Immature natural killer cell (primary cell): ENCODE data around the gene PAIP2. TPM values are rescaled to one million over a fixed set of nuclear protein-coding genes. Genes with fewer than 3 reads are reported as not detected.
A peak's percentile ranks its signal among the peaks of the same experiment; 100 is the strongest.
"Not testable (repeated sequence)": the region's sequence is repeated elsewhere in the genome, so short reads cannot be mapped to it uniquely, and the experiment has no call there.

Experiments used
- DNase-seq, 3 donors: peaks; one replicate each; pipeline ENCODE4 v3.0.0; 2022; ENCODE audit warnings: mixed read lengths in 1 of 3
- H3K27ac Mint-ChIP-seq, 6 donors: one replicate each; pipeline ENCODE4 v1.8.0; 2020; ENCODE audit warnings: mixed read lengths in 6 of 6, mild to moderate bottlenecking in 5 of 6, inconsistent platforms in 4 of 6, moderate library complexity in 3 of 6
- H3K27me3 Mint-ChIP-seq, 3 donors: one replicate each; pipeline ENCODE4 v1.8.0; 2020 to 2021; ENCODE audit warnings: low read depth in 3 of 3, mild to moderate bottlenecking in 3 of 3, mixed read lengths in 3 of 3, moderate library complexity in 3 of 3, inconsistent platforms in 1 of 3
- H3K36me3 Mint-ChIP-seq, 3 donors: one replicate each; pipeline ENCODE4 v1.8.0; 2020; ENCODE audit warnings: mixed read lengths in 3 of 3, inconsistent platforms in 2 of 3, mild to moderate bottlenecking in 2 of 3
- H3K4me1 Mint-ChIP-seq, 2 donors: one replicate each; pipeline ENCODE4 v1.8.0; 2020; ENCODE audit warnings: inconsistent platforms in 2 of 2, mild to moderate bottlenecking in 2 of 2, mixed read lengths in 2 of 2, moderate library complexity in 1 of 2
- H3K4me3 Mint-ChIP-seq, 5 donors: one replicate each; pipeline ENCODE4 v1.8.0; 2020; ENCODE audit warnings: mild to moderate bottlenecking in 5 of 5, mixed read lengths in 5 of 5, inconsistent platforms in 3 of 5, moderate library complexity in 3 of 5
- H3K9me3 Mint-ChIP-seq, 6 donors: one replicate each; pipeline ENCODE4 v1.8.0; 2020; ENCODE audit warnings: mild to moderate bottlenecking in 6 of 6, mixed read lengths in 6 of 6, inconsistent platforms in 4 of 6, moderate library complexity in 3 of 6
- polyA plus RNA-seq, 3 donors: library from polyadenylated mRNA; unstranded; fragments of 300-500 nt; fragmentation: Illumina TruSeq; gene quantifications; one replicate each; pipeline ENCODE4 v1.2.3, GENCODE V29; 2021

PAIP2 gene
- polyA plus RNA-seq, 3 donors from 2014 or later = 340 to 565 (median 409) TPM

- Mint-ChIP-seq H3K27ac (peak overlapping the region; percentile 97 to 99 (median 98)), H3K27me3 (peaks cover 4 to 9% (median 8%) of the 10 kb centered on the region in 3 donors), H3K9me3 (no peaks in the 10 kb centered on the region), H3K36me3 (peaks cover 0 to 6% (median 0%) of the 10 kb centered on the region in 3 donors), H3K4me3 (peak overlapping the region; percentile 92 to 97 (median 96)), H3K4me1 (peaks cover 23 to 29% of the 10 kb centered on the region in 2 donors)
- no peak for DNase-seq
These were observed 62.8 kb downstream of the PAIP2 start for GRCh38 chr5:139404484-139404840.

GRCh38 chr5:139406963-139407362 is 65.3 kb downstream of the PAIP2 start:
- peaks cover 0 to 10% (median 0%) of the 10 kb centered on the region in 3 donors for H3K36me3 Mint-ChIP-seq
- H3K27me3 Mint-ChIP-seq = peaks cover 4 to 9% (median 8%) of the 10 kb centered on the region in 3 donors
- H3K4me1 Mint-ChIP-seq = peaks cover 22 to 25% of the 10 kb centered on the region in 2 donors
- H3K9me3 Mint-ChIP-seq = no peaks in the 10 kb centered on the region
- DNase-seq = no peak
- no peak overlapping the region for H3K4me3 Mint-ChIP-seq
- no peak overlapping the region for H3K27ac Mint-ChIP-seq

- Mint-ChIP-seq H3K9me3 (no peaks in the 10 kb centered on the region), H3K4me3 (no peak overlapping the region), H3K4me1 (peaks cover 21 to 23% of the 10 kb centered on the region in 2 donors), H3K36me3 (peaks cover 0 to 10% (median 0%) of the 10 kb centered on the region in 3 donors), H3K27me3 (peaks cover 4 to 8% (median 6%) of the 10 kb centered on the region in 3 donors), H3K27ac (peak overlapping the region in 1 of 6 donors; percentile 14)
- no peak for DNase-seq
These were observed 65.9 kb downstream of the PAIP2 start for GRCh38 chr5:139407517-139407916.

- no peaks in the 10 kb centered on the region for H3K9me3 Mint-ChIP-seq
- H3K27ac Mint-ChIP-seq = peak overlapping the region in 2 of 6 donors; percentile 14 to 38
- H3K27me3 Mint-ChIP-seq = peaks cover 4 to 8% (median 6%) of the 10 kb centered on the region in 3 donors
- H3K4me1 Mint-ChIP-seq = peaks cover 15 to 16% of the 10 kb centered on the region in 2 donors
- peaks cover 0 to 10% (median 0%) of the 10 kb centered on the region in 3 donors for H3K36me3 Mint-ChIP-seq
- H3K4me3 Mint-ChIP-seq = no peak overlapping the region
- no peak for DNase-seq
These were observed 66.5 kb downstream of the PAIP2 start for GRCh38 chr5:139408191-139408590.

GRCh38 chr5:139409116-139409515 is 67.5 kb downstream of the PAIP2 start:
- not testable (repeated sequence) for H3K27ac Mint-ChIP-seq, H3K4me3 Mint-ChIP-seq, H3K27me3 Mint-ChIP-seq, DNase-seq, H3K9me3 Mint-ChIP-seq, H3K4me1 Mint-ChIP-seq
- H3K36me3 Mint-ChIP-seq = peaks cover 0 to 14% (median 8%) of the 10 kb centered on the region in 3 donors

GRCh38 chr5:139410121-139410992 is 68.7 kb downstream of the PAIP2 start:
- Mint-ChIP-seq H3K36me3 (peaks cover 0 to 14% (median 9%) of the 10 kb centered on the region in 3 donors), H3K27ac (no peak overlapping the region), H3K4me1 (no peaks in the 10 kb centered on the region), H3K27me3 (peaks cover 0 to 1% (median 0%) of the 10 kb centered on the region in 3 donors), H3K4me3 (no peak overlapping the region), H3K9me3 (no peaks in the 10 kb centered on the region)
- DNase-seq = no peak

GRCh38 chr5:139410993-139411828 is 69.6 kb downstream of the PAIP2 start:
- H3K9me3 Mint-ChIP-seq = no peaks in the 10 kb centered on the region
- DNase-seq = no peak
- H3K27ac Mint-ChIP-seq = no peak overlapping the region
- H3K4me1 Mint-ChIP-seq = no peaks in the 10 kb centered on the region
- peaks cover 0 to 1% (median 0%) of the 10 kb centered on the region in 3 donors for H3K27me3 Mint-ChIP-seq
- H3K4me3 Mint-ChIP-seq = no peak overlapping the region
- peaks cover 0 to 14% (median 10%) of the 10 kb centered on the region in 3 donors for H3K36me3 Mint-ChIP-seq

GRCh38 chr5:139413153-139413552 is 71.5 kb downstream of the PAIP2 start:
- H3K9me3 Mint-ChIP-seq = no peaks in the 10 kb centered on the region
- no peak overlapping the region for H3K27ac Mint-ChIP-seq
- H3K4me3 Mint-ChIP-seq = no peak overlapping the region
- no peak for DNase-seq
- H3K27me3 Mint-ChIP-seq = no peaks in the 10 kb centered on the region
- H3K4me1 Mint-ChIP-seq = no peaks in the 10 kb centered on the region
- peaks cover 0 to 13% (median 9%) of the 10 kb centered on the region in 3 donors for H3K36me3 Mint-ChIP-seq

- H3K27ac Mint-ChIP-seq = no peak overlapping the region
These were observed 72.3 kb downstream of the PAIP2 start for GRCh38 chr5:139413963-139414362.

GRCh38 chr5:139414581-139415130 is 73.0 kb downstream of the PAIP2 start:
- no peak overlapping the region for H3K27ac Mint-ChIP-seq
- DNase-seq = no peak
- no peaks in the 10 kb centered on the region for H3K27me3 Mint-ChIP-seq
- H3K9me3 Mint-ChIP-seq = no peaks in the 10 kb centered on the region
- no peak overlapping the region for H3K4me3 Mint-ChIP-seq
- no peaks in the 10 kb centered on the region for H3K4me1 Mint-ChIP-seq
- H3K36me3 Mint-ChIP-seq = peaks cover 0 to 23% (median 17%) of the 10 kb centered on the region in 3 donors

More at GRCh38 chr5:139413963-139414362, 72.3 kb downstream of the PAIP2 start:
- Mint-ChIP-seq H3K4me1 (no peaks in the 10 kb centered on the region), H3K9me3 (no peaks in the 10 kb centered on the region), H3K27me3 (no peaks in the 10 kb centered on the region), H3K4me3 (no peak overlapping the region), H3K36me3 (peaks cover 0 to 19% (median 16%) of the 10 kb centered on the region in 3 donors)
- no peak for DNase-seq

- Mint-ChIP-seq H3K4me3 (no peak overlapping the region), H3K9me3 (no peaks in the 10 kb centered on the region), H3K36me3 (peaks cover 0 to 26% (median 17%) of the 10 kb centered on the region in 3 donors), H3K27ac (no peak overlapping the region), H3K27me3 (no peaks in the 10 kb centered on the region), H3K4me1 (no peaks in the 10 kb centered on the region)
- DNase-seq = no peak
These were observed 73.7 kb downstream of the PAIP2 start for GRCh38 chr5:139415221-139415861.

- H3K27me3 Mint-ChIP-seq = no peaks in the 10 kb centered on the region
- H3K9me3 Mint-ChIP-seq = no peaks in the 10 kb centered on the region
- peaks cover 0 to 26% (median 17%) of the 10 kb centered on the region in 3 donors for H3K36me3 Mint-ChIP-seq
- no peak overlapping the region for H3K4me3 Mint-ChIP-seq
- no peak overlapping the region for H3K27ac Mint-ChIP-seq
- DNase-seq = no peak
- H3K4me1 Mint-ChIP-seq = no peaks in the 10 kb centered on the region
These were observed 74.2 kb downstream of the PAIP2 start for GRCh38 chr5:139415869-139416268.

GRCh38 chr5:139416651-139417050 is 75.0 kb downstream of the PAIP2 start:
- H3K27ac Mint-ChIP-seq = no peak overlapping the region
- no peak for DNase-seq
- H3K27me3 Mint-ChIP-seq = no peaks in the 10 kb centered on the region
- no peaks in the 10 kb centered on the region for H3K4me1 Mint-ChIP-seq
- no peak overlapping the region for H3K4me3 Mint-ChIP-seq
- H3K36me3 Mint-ChIP-seq = peaks cover 0 to 26% (median 17%) of the 10 kb centered on the region in 3 donors
- no peaks in the 10 kb centered on the region for H3K9me3 Mint-ChIP-seq
